HepG2 (cell line): ENCODE data around the gene RAB6A. TPM values are rescaled to one million over a fixed set of nuclear protein-coding genes. Genes with fewer than 3 reads are reported as not detected.

Experiments used
- ATAC-seq: fragments of 200-7000 bp; cut with Tn5 transposase; 3 replicates; pipeline ENCODE4 v1.9.1; 2020; ENCODE audit warnings: mild to moderate bottlenecking, moderate library complexity
- BruUV-seq: library from RNA; stranded (reverse); fragments of 400-500 nt; replicated peaks from 2 replicates; lab custom pipeline; 2021; lab: Mats Ljungman, UMichigan
- CTCF ChIA-PET: fragments of 300-600 bp; formaldehyde crosslinking; extraction: SDS; loops from one replicate; lab custom pipeline; 2021; ENCODE audit warnings: low total read pairs, inconsistent platforms, low intra/inter-chr PET ratio; lab: Yijun Ruan, JAX
- POLR2A ChIA-PET: fragments of 350-600 bp; sonication (Branson Sonifier 250); formaldehyde crosslinking; loops from one replicate; lab custom pipeline; 2020; ENCODE audit warnings: antibody characterized with exemption, inconsistent platforms; lab: Yijun Ruan, JAX
- DNase-seq: peaks from one replicate; pipeline ENCODE4 v3.0.0-alpha.2; 2015; ENCODE audit warnings: low spot score
- FAIRE-seq: peaks from 3 replicates; lab custom pipeline; 2011; peaks lifted over from hg19 to GRCh38; lab: Jason Lieb, UNC
- H2AFZ ChIP-seq: one replicate; pipeline ENCODE4 v1.6.1; 2011; ENCODE audit warnings: low read length, inconsistent platforms
- H3K27ac ChIP-seq: fragments of 300-600 bp; 3 replicates; pipeline ENCODE4 v1.8.0; 2011; ENCODE audit warnings: mixed run types, mild to moderate bottlenecking, mixed read lengths, low read length, inconsistent platforms; ENCODE audit not compliant: insufficient read depth; ENCODE audit errors: extremely low read length
- H3K27me3 ChIP-seq, 2 experiments: fragments of 200-600 bp in 1 of 2; 2 replicates in 1 of 2; 3 replicates in 1 of 2; pipeline versions ENCODE4 v1.6.0 to v1.8.0; 2011; ENCODE audit warnings: low read length in 2 of 2, mild to moderate bottlenecking in 2 of 2, moderate library complexity in 2 of 2, inconsistent platforms in 1 of 2; ENCODE audit not compliant: insufficient read depth in 2 of 2, control insufficient read depth in 1 of 2
- H3K36me3 ChIP-seq, 2 experiments: fragments of 200-600 bp in 1 of 2; replicated peaks in 1 of 2; 2 replicates in 1 of 2; 3 replicates in 1 of 2; pipeline versions ENCODE4 v1.5.1 to v1.8.0; 2011; ENCODE audit warnings: low read length in 2 of 2, inconsistent platforms in 1 of 2; ENCODE audit not compliant: insufficient read depth in 2 of 2, control insufficient read depth in 1 of 2
- H3K4me1 ChIP-seq: 2 replicates; pipeline ENCODE4 v1.5.1; 2012; ENCODE audit warnings: low read length, inconsistent platforms; ENCODE audit not compliant: insufficient read depth
- H3K4me2 ChIP-seq: 2 replicates; pipeline ENCODE4 v1.6.0; 2011; ENCODE audit warnings: low read depth, low read length, inconsistent platforms
- H3K4me3 ChIP-seq, 3 experiments: fragments of 200-600 bp in 1 of 3; sonication (generic), shearing (Covaris generic) in 1 of 3; replicated peaks in 1 of 3; 2 replicates each; pipeline ENCODE4 v1.5.1; 2011 to 2016; ENCODE audit warnings: low read length in 3 of 3, inconsistent platforms in 2 of 3, low read depth in 2 of 3, mild to moderate bottlenecking in 2 of 3, control low read depth in 1 of 3, mixed read lengths in 1 of 3; ENCODE audit not compliant: insufficient read depth in 1 of 3
- H3K79me2 ChIP-seq: one replicate; pipeline ENCODE4 v1.6.1; 2011; ENCODE audit warnings: low read length, inconsistent platforms; ENCODE audit not compliant: insufficient read depth
- H3K9ac ChIP-seq: 2 replicates; pipeline ENCODE4 v1.6.0; 2011; ENCODE audit warnings: mild to moderate bottlenecking, low read depth, low read length, inconsistent platforms; ENCODE audit not compliant: insufficient read depth
- H3K9me3 ChIP-seq: 2 replicates; pipeline ENCODE4 v1.5.1; 2012; ENCODE audit warnings: mild to moderate bottlenecking, low read length
- H4K20me1 ChIP-seq: 2 replicates; pipeline ENCODE4 v1.6.0; 2011; ENCODE audit warnings: inconsistent platforms, mild to moderate bottlenecking, low read length, moderate library complexity; ENCODE audit not compliant: insufficient read depth
- BRD4 ChIP-seq: sonication (generic); formaldehyde crosslinking; IDR thresholded peaks from 2 replicates; pipeline ENCODE4 v1.4.0; 2020; ENCODE audit warnings: missing genetic modification reagents
- CREM ChIP-seq, 2 experiments: sonication (generic) in 1 of 2; formaldehyde crosslinking in 1 of 2; IDR thresholded peaks; 2 replicates each; pipeline versions ENCODE4 v1.4.0 to v1.6.1; 2016 to 2020; ENCODE audit warnings: antibody characterized with exemption in 1 of 2, mild to moderate bottlenecking in 1 of 2, missing genetic modification reagents in 1 of 2
- FOXP1 ChIP-seq, 2 experiments: fragments of 450-650 bp in 1 of 2; IDR thresholded peaks; 2 replicates each; pipeline ENCODE4 v1.6.1; 2017 to 2018; ENCODE audit warnings: antibody characterized with exemption in 1 of 2
- NFIC ChIP-seq: IDR thresholded peaks from 2 replicates; pipeline ENCODE4 v1.6.1; 2012; ENCODE audit warnings: mild to moderate bottlenecking, low read length, inconsistent platforms
- PLRG1 ChIP-seq: fragments of 450-650 bp; conservative IDR thresholded peaks from 2 replicates; pipeline ENCODE4 v1.6.1; 2016
- PTBP1 ChIP-seq: fragments of 200-400 bp; formaldehyde crosslinking; IDR thresholded peaks from 2 replicates; pipeline ENCODE4 v1.6.1; 2018; ENCODE audit warnings: low read length, low read depth; ENCODE audit not compliant: poor library complexity, severe bottlenecking
- RBM39 ChIP-seq: fragments of 200-400 bp; formaldehyde crosslinking; IDR thresholded peaks from one replicate; pipeline ENCODE4 v1.6.1; 2018; ENCODE audit warnings: antibody characterized with exemption, mild to moderate bottlenecking, low read depth, low read length; ENCODE audit not compliant: poor library complexity, severe bottlenecking
- RCOR2 ChIP-seq: IDR thresholded peaks from 2 replicates; pipeline ENCODE4 v1.6.1; 2016; ENCODE audit warnings: missing biosample characterization, missing genetic modification reagents
- REL ChIP-seq: sonication (generic); formaldehyde crosslinking; conservative IDR thresholded peaks from 2 replicates; pipeline ENCODE4 v1.8.0; 2022; ENCODE audit warnings: mild to moderate bottlenecking, missing genetic modification reagents, moderate library complexity
- RFXANK ChIP-seq: IDR thresholded peaks from 2 replicates; pipeline ENCODE4 v1.6.1; 2016
- SOX13 ChIP-seq, 3 experiments: fragments of 450-650 bp in 1 of 3; sonication (generic) in 1 of 3; formaldehyde crosslinking in 1 of 3; IDR thresholded peaks in 2 of 3; conservative IDR thresholded peaks in 1 of 3; 2 replicates each; pipeline versions ENCODE4 v1.5.0 to v1.6.1; 2016 to 2020; ENCODE audit warnings: antibody characterized with exemption in 1 of 3, mild to moderate bottlenecking in 1 of 3, missing compliant biosample characterization in 1 of 3, missing genetic modification reagents in 1 of 3, moderate library complexity in 1 of 3
- TP53 ChIP-seq: sonication (generic); formaldehyde crosslinking; conservative IDR thresholded peaks from 2 replicates; pipeline ENCODE4 v1.4.0; 2020; ENCODE audit warnings: missing genetic modification reagents
- ZBTB21 ChIP-seq: sonication (generic); formaldehyde crosslinking; IDR thresholded peaks from 2 replicates; pipeline ENCODE4 v1.4.0; 2020; ENCODE audit warnings: missing genetic modification reagents
- ZKSCAN1 ChIP-seq: fragments of 150-350 bp; IDR thresholded peaks from 2 replicates; pipeline ENCODE4 v1.6.1; 2014; ENCODE audit warnings: low read length
- ZNF205 ChIP-seq: IDR thresholded peaks from 2 replicates; pipeline ENCODE4 v1.6.1; 2018; ENCODE audit warnings: missing biosample characterization, missing genetic modification reagents
- ZNF224 ChIP-seq: sonication (generic); formaldehyde crosslinking; IDR thresholded peaks from 2 replicates; pipeline ENCODE4 v1.5.0; 2020; ENCODE audit warnings: mild to moderate bottlenecking, missing genetic modification reagents
- ZNF44 ChIP-seq: sonication (generic); formaldehyde crosslinking; IDR thresholded peaks from 2 replicates; pipeline ENCODE4 v1.5.1; 2020; ENCODE audit warnings: mild to moderate bottlenecking, missing genetic modification reagents
- ZNF460 ChIP-seq: sonication (generic); formaldehyde crosslinking; IDR thresholded peaks from 2 replicates; pipeline ENCODE4 v1.5.1; 2020; ENCODE audit warnings: missing genetic modification reagents, mild to moderate bottlenecking, borderline replicate concordance
- ZNF530 ChIP-seq: sonication (generic); formaldehyde crosslinking; IDR thresholded peaks from 2 replicates; pipeline ENCODE4 v1.5.0; 2020; ENCODE audit warnings: low read depth, mild to moderate bottlenecking, missing genetic modification reagents
- ZNF563 ChIP-seq: sonication (generic); formaldehyde crosslinking; IDR thresholded peaks from 2 replicates; pipeline ENCODE4 v1.8.0; 2022; ENCODE audit warnings: mild to moderate bottlenecking, moderate library complexity, missing genetic modification reagents
- ZNF713 ChIP-seq: sonication (generic); formaldehyde crosslinking; IDR thresholded peaks from 2 replicates; pipeline ENCODE4 v1.4.0; 2020; ENCODE audit warnings: mild to moderate bottlenecking, missing genetic modification reagents
- WGBS: methylation state at CpG from one replicate; pipeline ENCODE4 v1.1.6; 2017; ENCODE audit warnings: low lambda C conversion rate; 5-methylcytosine and 5-hydroxymethylcytosine counted together
- in situ Hi-C: cut with HindIII; loops from 2 replicates; pipeline ENCODE4 v1.10.0; 2017; ENCODE audit warnings: low pct_unique_long_range_greater_than_20kb; ENCODE audit not compliant: extremely low pct_ligation_motif_present
- intact Hi-C: fragments of 100-400 bp; cut with micrococcal nuclease; formaldehyde crosslinking; loops from one replicate; pipeline ENCODE4 v1.10.0; 2022; ENCODE audit not compliant: unreplicated experiment
- polyA plus RNA-seq, 8 experiments: library from polyadenylated mRNA; depleted of rRNA in 3 of 8; stranded (reverse) in 7 of 8; unstranded in 1 of 8; fragments of >200 nt; fragmentation: Illumina TruSeq in 4 of 8; extraction: Trizol in 4 of 8; gene quantifications; 2 replicates each; pipeline versions ENCODE4 v1.2.1 to v1.2.3, GENCODE V29; 2011 to 2016; ENCODE audit warnings: low read depth in 4 of 8, missing spikeins in 1 of 8, mixed read lengths in 1 of 8; ENCODE audit not compliant: insufficient read depth in 1 of 8
- total RNA-seq, 5 experiments: library from RNA; depleted of rRNA; stranded (reverse); fragments of >200 nt; fragmentation: Illumina TruSeq; extraction: Trizol; gene quantifications; 2 replicates each; pipeline ENCODE4 v1.2.3, GENCODE V29; 2016; ENCODE audit warnings: low read depth in 1 of 5
- TF ChIP-seq, protein P1 (sequence below): sonication (generic); formaldehyde crosslinking; IDR thresholded peaks from 2 replicates; pipeline ENCODE4 v1.5.1; 2020; ENCODE audit warnings: mild to moderate bottlenecking, moderate library complexity, missing genetic modification reagents
- TF ChIP-seq, protein P2 (sequence below): sonication (generic); formaldehyde crosslinking; IDR thresholded peaks from 2 replicates; pipeline ENCODE4 v1.8.1; 2022; ENCODE audit warnings: mild to moderate bottlenecking, missing genetic modification reagents

RAB6A gene
- total and polyA plus RNA-seq, 2 of the 13 experiments (the other 11 are each of a cell fraction or from before 2014, with no cell fraction given): 74.3 to 121 TPM

DNA sequence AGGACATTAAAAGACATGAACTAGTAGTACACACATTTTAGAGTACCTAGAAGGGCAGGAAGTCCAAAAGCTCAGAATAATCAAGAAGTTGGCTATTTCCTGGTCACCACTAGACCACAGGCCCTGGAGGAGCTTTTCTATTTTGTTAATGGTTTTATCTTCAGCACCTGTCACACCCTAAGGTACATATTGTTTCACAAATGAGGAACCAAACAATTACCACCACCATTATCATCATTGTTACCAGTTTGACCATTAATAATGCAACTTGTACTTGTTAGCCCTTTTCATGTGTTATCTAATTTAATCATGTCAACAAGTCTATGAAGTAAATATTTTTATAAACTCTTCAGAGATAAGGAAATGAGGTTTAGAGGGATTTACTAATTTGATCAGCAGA lies 31.7 kb upstream of the RAB6A start:
- POLR2A ChIA-PET: no interaction called here
- H3K27ac ChIP-seq: no peak overlapping the region

DNA sequence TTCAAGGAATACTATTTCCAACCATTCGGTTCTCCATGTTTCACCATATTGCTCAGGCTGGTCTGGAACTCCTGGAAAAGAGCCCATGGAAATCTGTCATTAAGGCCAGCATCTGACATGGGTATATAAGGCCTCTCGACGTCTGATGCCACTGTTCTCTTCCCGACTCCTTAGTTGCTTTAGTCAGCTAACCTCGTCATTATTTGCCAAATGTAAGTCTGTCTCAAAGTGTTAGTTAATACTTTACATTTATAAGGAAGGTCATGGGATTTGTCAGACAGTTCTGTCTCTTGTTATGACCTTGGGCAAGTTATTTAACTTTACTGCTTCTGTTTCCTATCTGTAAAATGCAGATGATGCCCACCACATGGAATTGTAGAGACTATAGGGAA lies 28.4 kb upstream of the RAB6A start:
- Histone ChIP-seq H2AFZ (no peak overlapping the region), H4K20me1 (no peaks in the 10 kb centered on the region), H3K27me3 (no peaks in the 10 kb centered on the region), H3K4me3 (no peak overlapping the region), H3K4me2 (peak overlapping the region; percentile 94), H3K36me3 (0 out of 5 replicates have a peak, but pooled peaks cover 0 to 5% of the 10 kb centered on the region in 2 experiments), H3K4me1 (peaks cover 45% of the 10 kb centered on the region), H3K9me3 (no peaks in the 10 kb centered on the region), H3K9ac (no peak overlapping the region), H3K79me2 (peaks cover 21% of the 10 kb centered on the region), H3K27ac (no peak overlapping the region)
- ATAC-seq (no peak), DNase-seq (no peak), FAIRE-seq (no peak)
- WGBS: 93% methylated on average over 5 of the region's 5 CpGs
- intact Hi-C loops (loop anchor here (2.0 kb wide), 1 partner anchor 88 kb away; the partner anchor contains the start of genes COA4 and PAAF1), in situ Hi-C loops (no loop called here)
- ChIA-PET CTCF (no interaction called here), POLR2A (interaction anchor here (1.5 to 2.1 kb wide), 2 partner anchors 10 to 12 kb away, joined by 6 to 9 read pairs; no protein-coding TSS in a partner anchor)
- BruUV-seq: no TSS peak
- TF ChIP-seq ZNF44 (CRISPR knock-in tag) (no peak), CREM (IDR thresholded peaks at IDR 0.05) (no peak), CREM (CRISPR knock-in tag; IDR thresholded peaks at IDR 0.05) (no peak), ZBTB21 (no peak), RCOR2 (no peak), ZNF224 (CRISPR knock-in tag) (no peak), BRD4 (CRISPR knock-in tag) (no peak), NFIC (no peak)
- TF ChIP-seq, protein P1, sequence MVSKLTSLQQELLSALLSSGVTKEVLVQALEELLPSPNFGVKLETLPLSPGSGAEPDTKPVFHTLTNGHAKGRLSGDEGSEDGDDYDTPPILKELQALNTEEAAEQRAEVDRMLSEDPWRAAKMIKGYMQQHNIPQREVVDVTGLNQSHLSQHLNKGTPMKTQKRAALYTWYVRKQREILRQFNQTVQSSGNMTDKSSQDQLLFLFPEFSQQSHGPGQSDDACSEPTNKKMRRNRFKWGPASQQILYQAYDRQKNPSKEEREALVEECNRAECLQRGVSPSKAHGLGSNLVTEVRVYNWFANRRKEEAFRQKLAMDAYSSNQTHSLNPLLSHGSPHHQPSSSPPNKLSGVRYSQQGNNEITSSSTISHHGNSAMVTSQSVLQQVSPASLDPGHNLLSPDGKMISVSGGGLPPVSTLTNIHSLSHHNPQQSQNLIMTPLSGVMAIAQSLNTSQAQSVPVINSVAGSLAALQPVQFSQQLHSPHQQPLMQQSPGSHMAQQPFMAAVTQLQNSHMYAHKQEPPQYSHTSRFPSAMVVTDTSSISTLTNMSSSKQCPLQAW: no peak

More for the DNA sequence above, 31.7 kb upstream of the RAB6A start:
- DNase-seq (no peak), ATAC-seq (no peak), FAIRE-seq (no peak)
- no peak overlapping the region for H3K4me3 ChIP-seq
- H3K4me2 ChIP-seq: no peak overlapping the region
- H3K9me3 ChIP-seq: no peaks in the 10 kb centered on the region
- H3K79me2 ChIP-seq: peaks cover 21% of the 10 kb centered on the region
- TF ChIP-seq PLRG1: no peak
- TF ChIP-seq, protein P2, sequence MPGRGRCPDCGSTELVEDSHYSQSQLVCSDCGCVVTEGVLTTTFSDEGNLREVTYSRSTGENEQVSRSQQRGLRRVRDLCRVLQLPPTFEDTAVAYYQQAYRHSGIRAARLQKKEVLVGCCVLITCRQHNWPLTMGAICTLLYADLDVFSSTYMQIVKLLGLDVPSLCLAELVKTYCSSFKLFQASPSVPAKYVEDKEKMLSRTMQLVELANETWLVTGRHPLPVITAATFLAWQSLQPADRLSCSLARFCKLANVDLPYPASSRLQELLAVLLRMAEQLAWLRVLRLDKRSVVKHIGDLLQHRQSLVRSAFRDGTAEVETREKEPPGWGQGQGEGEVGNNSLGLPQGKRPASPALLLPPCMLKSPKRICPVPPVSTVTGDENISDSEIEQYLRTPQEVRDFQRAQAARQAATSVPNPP (CRISPR knock-in tag): no peak
- no peak for TF ChIP-seq PTBP1
- TF ChIP-seq ZNF713 (CRISPR knock-in tag): no peak
- TF ChIP-seq ZNF563 (CRISPR knock-in tag): no peak
- TF ChIP-seq ZKSCAN1: no peak
- no peak for TF ChIP-seq RFXANK (CRISPR knock-in tag)
- TF ChIP-seq FOXP1 (IDR thresholded peaks at IDR 0.05): no peak
- no peak for TF ChIP-seq FOXP1 (CRISPR knock-in tag; IDR thresholded peaks at IDR 0.05)
- TF ChIP-seq ZNF460 (CRISPR knock-in tag): no peak
- TF ChIP-seq SOX13 (IDR thresholded peaks at IDR 0.05): no peak
- TF ChIP-seq SOX13 (CRISPR knock-in tag; conservative IDR thresholded peaks at IDR 0.05 in 1 of 2, IDR thresholded peaks at IDR 0.05 in 1 of 2): no peak
- no peak for TF ChIP-seq ZNF530
- no peak for TF ChIP-seq REL
- TF ChIP-seq RCOR2: no peak
- no peak for TF ChIP-seq TP53 (CRISPR knock-in tag)
- TF ChIP-seq RBM39: no peak
- no peak for TF ChIP-seq ZNF205 (CRISPR knock-in tag)
- CTCF ChIA-PET: no interaction called here
- peaks cover 21% of the 10 kb centered on the region for H3K4me1 ChIP-seq
- no peak overlapping the region for H2AFZ ChIP-seq
- no peaks in the 10 kb centered on the region for H4K20me1 ChIP-seq
- BruUV-seq: no TSS peak
- intact Hi-C loops (no loop called here), in situ Hi-C loops (no loop called here)
- H3K27me3 ChIP-seq: no peaks in the 10 kb centered on the region
- H3K36me3 ChIP-seq: peaks cover 3 to 12% of the 10 kb centered on the region in 2 experiments; a peak in 2 of 5 replicates
- H3K9ac ChIP-seq: no peak overlapping the region
